ENCODE data around the gene DGKI.

DNA sequence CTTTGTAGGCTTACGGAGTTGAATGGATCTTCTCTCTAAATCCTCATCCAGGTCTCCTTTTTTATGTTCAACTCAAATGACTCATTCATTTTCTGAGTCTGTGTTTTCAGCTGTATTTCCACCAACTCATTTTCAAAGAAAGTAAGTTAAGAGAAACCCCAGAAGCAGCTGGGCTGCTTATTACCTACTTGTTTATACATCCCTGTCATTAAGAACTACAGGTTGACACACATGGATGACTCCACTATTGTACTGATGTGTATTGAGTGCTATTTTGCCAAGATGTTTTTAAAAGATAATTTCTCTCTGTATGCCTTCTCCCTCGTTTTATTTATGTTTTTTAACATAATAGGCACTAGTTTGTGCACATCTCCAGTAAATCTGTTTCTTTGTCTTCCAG lies 41.9 kb downstream of the DGKI start:
- TF ChIP-seq, protein P1, sequence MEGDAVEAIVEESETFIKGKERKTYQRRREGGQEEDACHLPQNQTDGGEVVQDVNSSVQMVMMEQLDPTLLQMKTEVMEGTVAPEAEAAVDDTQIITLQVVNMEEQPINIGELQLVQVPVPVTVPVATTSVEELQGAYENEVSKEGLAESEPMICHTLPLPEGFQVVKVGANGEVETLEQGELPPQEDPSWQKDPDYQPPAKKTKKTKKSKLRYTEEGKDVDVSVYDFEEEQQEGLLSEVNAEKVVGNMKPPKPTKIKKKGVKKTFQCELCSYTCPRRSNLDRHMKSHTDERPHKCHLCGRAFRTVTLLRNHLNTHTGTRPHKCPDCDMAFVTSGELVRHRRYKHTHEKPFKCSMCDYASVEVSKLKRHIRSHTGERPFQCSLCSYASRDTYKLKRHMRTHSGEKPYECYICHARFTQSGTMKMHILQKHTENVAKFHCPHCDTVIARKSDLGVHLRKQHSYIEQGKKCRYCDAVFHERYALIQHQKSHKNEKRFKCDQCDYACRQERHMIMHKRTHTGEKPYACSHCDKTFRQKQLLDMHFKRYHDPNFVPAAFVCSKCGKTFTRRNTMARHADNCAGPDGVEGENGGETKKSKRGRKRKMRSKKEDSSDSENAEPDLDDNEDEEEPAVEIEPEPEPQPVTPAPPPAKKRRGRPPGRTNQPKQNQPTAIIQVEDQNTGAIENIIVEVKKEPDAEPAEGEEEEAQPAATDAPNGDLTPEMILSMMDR (IDR thresholded peaks at IDR 0.05), result no peak
- TF ChIP-seq POLR2AphosphoS5 (IDR thresholded peaks at IDR 0.05) (no peak), POLR2A (IDR thresholded peaks at IDR 0.05; ENCODE audit: low read depth) (no peak)
